Measurements from ENCODE around the gene KDM7A.

Gene KDM7A

DNA sequence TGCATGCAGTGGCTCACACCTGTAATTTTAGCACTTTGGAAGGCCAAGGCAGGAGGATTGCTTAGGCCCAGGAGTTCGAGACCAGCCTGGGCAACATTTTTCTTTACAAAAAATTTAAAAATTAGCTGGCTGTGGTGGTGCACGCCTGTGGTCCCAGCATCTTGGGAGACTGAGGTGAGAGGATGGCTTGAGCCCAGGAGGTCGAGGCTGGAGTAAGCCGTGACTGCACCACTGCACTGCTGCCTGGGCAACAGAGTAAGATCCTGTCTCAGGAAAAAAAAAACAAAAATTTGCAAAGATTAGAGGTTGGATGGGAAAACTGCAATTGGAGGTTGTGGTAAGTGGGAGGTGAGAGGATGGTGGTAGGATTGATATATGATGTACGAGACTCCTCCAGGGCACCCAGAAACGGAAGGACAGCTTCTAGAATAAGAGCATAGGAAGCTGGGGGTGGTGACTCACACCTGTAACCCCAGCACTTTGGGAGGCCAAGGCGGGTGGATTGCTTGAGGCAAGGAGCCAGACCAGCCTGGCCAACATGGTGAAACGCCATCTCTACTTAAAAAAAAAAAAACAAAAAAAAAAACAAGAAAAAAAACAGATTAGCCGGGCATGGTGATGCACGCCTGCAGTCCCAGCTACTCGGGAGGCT lies 94.9 kb downstream of the KDM7A start:
- DNase-seq = no peak

DNA sequence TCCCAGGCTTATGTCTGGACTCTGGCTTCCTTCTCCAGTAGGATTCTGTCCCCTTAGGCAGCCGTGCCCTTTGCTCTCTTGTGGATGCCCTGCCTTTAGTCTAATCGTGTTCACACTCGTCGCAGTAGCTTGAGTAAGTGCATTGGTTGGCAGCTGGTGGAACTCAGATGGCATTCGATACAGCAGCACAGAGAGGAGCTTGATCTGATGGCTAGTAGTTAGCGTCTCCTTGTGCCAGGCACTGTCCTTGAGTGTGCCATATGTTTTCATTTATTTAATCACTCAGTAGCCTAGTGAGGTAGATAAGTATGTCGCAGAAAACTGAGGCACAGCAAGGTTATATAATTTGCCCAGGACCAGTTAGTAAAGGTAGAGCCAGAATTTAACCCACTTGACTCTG lies 95.9 kb downstream of the KDM7A start:
- no peak for DNase-seq

DNA sequence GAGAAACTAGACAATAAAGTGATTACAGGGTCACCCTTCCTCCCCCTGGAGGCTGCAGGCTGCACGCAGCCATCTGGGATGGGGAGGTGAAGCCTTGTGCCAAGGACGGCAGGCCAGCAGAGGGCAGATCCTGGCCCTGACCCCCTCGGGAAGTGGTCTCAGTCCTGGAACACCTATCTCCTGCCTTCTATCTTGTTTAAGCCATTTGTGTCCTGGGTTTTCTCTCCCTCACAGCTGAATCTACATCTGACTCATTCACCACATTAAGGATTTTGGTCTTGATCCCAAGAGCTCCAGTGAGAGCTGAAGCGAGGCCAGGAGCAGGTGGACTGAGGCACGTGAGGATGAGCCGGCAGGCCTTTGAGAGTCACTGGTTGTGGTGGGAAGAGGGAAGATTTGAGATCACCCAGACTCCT lies 97.7 kb downstream of the KDM7A start:
- DNase-seq = no peak

DNA sequence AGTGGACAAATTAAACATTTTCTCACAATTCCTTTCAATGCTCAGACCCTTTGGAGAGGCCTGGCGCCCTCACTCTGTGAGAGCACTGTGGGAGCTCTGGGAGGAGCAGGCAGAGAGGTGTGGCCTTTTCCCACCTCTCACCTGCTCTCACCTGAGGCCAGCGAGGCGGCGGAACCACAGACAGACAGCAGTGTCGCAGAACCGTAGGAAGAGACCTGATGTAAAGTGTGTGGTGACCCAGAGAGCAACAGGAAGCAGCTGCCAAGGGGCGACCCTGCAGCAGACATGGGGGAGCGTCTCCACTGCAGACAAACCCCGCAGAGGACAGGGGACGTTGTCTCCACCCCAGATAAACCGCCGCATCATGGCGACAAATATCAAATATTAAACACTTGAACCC lies 98.4 kb downstream of the KDM7A start:
- no peak for DNase-seq

DNA sequence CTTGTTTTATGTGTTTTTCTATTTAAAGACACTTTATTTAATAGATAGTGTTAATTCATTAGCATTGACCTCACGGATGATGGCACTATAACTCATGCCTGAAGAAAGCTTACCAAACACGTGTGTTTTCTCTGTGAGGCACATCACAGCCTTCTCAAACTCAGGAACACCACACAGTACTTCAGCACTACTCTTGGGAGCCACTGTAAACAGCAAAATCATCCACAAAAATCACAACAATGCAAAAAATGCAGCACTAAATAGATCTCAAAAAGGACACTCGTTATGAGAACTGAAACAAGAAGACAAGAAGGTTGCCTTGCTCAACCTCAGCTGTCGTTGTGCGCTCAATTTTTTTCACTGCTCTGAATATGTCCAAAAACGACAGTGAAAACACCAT lies 102.0 kb downstream of the KDM7A start:
- DNase-seq = no peak

DNA sequence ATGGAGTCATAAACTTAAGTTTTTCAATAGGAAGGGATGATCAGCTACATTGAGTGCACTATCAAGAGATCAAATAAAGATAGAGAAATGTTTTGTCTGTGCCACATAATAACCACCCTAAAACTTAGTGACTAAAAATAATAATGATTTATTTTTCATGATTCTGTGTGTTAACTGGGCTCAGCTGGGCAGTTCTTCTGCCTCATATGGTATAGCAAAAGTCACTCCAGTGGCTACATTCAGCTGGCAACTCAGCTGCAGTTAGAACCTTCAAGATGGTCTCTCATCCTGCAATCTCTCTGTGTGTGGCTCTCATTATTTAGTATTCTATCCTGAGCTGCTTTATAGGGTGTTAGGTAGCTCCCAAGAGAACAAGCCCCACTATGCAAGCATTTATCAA lies 106.2 kb downstream of the KDM7A start:
- DNase-seq = no peak

DNA sequence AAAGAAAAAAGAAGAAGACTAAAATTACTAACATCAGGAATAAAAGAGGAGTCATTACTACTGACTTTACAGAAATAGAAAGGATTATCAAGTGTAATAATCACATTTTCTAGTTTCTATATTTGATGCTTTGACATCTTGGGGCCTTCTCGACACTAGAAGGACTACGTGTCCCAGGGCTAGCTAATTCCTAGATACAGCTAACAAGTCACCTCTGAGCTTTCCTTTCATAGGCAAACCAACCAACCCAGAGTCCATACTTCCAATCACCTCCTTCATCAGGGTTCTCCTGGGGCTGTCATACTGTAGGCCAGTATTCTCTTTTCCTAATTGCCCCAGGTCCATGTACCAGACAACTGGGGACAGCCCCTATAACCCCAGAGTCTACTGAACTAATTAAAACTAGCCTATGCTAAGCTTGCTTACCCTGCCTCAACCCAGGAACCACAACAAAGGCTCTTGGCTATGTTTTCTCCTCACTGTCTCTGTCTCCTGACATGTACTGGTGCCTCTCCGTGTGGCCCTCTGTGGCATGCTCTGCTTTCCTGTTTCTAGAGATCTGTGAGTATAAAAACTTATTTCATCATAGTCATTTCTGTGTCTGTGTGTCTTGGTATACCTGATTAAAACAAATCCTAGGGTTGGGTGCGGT lies 107.4 kb downstream of the KDM7A start:
- peak; percentile 29 for DNase-seq

DNA sequence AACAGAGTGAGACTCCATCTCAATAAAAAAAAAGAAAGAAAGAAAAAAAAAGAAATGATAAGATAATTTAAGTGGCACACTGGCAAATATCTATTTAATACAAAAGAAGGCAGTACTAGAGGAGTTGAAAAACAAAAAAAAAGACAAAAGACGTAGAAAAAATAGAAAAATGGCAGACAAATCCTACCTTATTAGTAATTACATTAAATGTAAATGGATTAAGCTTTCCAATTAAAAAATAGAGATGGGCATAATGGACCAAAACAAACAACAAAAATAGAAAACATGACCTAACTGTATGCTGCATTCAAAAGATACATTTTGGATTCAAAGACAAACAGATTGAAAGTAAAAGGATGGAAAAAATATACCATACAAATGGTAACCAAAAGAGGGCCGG lies 108.8 kb downstream of the KDM7A start:
- DNase-seq = no peak

DNA sequence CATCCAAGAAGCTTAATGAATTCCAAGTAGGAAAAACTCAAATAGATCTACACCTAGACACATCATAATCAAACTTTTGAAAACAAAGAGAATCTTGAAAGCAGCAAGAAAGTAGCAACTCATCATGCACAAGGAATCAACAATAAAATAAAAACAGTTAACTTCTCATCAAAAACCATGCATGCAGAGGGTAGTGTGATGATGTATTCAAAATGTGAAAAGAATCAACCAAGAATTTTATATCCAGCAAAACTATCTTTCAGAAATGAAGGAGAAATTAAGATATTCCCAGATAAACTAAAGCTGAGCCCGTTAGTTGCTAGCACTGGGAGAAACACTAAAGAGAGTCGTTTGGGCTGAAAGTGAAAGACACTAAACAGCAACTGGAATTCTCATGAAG lies 109.7 kb downstream of the KDM7A start:
- DNase-seq = no peak

DNA sequence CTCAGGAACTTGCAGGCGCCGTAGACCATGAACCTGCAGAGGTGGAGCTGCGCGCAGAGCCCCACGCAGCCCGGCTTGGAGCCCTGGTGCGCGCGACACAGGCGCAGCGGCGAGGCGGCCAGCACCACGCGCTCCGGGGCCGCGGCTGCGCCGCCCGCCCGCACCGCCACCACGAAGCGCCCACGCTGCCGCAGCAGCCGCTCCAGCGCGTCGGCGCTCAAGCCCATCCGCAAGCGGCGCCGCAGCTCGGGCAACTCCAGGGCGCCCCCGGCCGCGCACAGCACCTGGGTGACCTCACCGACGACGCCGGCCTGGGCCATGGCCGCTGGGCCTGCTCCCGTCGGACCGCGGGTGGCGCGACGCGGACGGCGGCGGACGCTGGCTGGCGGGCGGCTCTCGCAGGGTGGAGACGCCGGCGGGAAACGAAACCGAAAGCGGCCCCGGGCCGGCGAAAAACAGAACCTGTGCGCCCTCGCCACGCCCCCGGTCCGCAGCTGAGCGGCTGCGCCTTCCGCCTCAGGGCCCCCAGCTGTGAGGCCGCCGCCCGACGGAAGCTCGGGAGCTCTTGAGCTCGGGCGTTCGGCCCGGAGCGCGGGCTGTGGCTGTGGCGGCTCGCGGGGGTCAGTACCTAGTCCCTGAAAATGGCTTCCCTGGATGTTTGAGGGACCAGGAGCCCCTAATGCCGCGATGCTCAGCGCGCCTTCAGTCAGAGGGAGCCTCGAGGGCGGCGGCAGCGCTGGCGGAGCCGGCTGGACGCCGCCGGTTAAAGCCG lies 114.1 kb downstream of the KDM7A start, which contains the start of gene PARP12:
TSS of gene PARP12 (minus strand) at position 424 of the 772 bp plus-strand sequence. CDS start at position 320, 104 bp downstream.
- DNase-seq = peak; percentile 82

DNA sequence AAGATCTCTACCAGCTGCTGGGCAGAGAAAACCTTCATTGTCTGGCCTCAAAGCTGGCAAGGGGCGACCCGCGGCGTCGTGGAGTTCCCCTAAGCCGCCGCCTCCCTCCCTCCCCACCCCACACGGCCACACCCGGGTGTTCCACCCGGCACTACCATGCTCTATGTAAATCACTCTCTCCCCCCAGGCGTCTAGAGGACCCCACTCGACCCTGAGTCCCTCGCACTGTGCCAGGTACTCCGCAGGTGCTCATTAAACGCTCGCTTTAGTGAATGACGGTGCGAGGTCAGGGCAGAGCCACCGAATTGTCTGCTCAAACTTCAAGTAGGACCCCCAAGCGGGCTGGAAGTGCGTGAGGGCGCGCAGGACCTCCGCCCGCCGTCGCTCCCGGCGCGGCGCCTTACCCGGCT lies 114.7 kb downstream of the KDM7A start:
- DNase-seq = peak; percentile 48

DNA sequence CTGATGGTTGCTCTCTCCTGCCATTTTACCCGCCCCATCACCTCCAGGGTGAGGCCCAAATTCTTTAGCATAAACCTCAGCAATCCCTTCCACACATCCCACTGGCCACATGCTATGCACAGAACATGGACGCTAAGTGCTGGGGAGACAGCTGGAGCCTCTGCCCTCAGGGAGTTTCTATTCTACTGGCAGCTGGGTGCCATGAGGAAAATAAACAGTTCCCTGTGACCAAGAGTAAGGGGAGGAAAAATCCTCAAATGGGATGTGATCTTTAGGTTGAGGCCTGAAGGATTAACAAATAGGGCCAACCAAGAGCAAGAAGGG lies 115.2 kb downstream of the KDM7A start:
- DNase-seq = no peak

DNA sequence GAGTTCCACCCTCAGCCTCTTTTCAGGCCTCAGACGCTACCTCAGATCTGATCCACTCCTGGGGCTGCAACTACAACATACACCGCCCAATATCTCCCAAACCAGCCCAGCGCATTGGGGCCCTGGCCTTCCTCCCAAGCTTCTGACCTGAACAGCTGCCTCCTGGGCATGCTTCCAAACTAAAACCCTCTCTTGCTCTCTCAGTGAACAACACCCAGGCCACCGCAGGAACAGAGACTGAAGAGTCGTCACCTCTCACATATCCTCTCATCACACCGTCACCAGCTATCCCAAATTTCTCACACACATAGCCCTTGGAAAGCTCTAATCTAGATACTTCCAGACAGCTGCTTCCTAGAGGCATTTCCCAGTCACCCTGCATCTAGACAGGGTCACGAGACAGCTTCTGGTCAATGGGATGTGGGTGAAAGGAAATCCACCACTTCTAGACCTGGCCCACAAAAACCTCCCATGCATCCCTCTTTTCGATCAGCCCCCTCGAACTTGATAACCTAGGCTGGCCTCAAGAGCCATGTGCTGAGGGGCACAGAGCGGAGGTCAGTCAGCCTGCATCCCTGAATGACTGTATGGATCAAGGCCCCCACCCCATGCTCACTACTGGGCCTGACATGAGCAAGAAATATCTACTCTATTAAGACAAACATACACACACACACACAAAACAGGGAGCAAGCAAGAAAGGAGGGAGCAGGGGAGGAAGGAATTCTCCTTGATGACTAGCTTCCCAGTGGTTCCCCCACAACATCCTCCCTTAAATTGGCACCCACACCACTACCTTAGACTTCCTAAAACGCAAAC lies 115.8 kb downstream of the KDM7A start:
- DNase-seq = no peak

DNA sequence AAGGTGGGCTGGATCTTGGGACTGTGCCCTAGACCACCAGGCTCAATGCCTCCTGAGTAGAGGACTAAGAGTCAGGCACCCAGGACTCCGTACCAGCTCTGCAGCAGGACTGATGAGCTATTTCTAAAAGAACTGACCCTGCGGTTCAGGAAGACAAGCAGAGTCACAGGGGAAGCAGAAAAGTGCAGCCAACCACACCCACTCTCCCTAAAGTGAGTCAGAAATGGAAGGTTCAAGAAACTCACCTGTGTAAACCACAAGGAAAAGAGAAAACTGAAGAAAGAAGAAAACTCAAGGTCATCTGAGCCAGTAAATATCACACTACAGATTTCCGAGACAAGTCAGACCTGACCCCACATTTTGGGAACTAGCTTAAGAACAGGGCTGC lies 116.5 kb downstream of the KDM7A start:
- DNase-seq = no peak

DNA sequence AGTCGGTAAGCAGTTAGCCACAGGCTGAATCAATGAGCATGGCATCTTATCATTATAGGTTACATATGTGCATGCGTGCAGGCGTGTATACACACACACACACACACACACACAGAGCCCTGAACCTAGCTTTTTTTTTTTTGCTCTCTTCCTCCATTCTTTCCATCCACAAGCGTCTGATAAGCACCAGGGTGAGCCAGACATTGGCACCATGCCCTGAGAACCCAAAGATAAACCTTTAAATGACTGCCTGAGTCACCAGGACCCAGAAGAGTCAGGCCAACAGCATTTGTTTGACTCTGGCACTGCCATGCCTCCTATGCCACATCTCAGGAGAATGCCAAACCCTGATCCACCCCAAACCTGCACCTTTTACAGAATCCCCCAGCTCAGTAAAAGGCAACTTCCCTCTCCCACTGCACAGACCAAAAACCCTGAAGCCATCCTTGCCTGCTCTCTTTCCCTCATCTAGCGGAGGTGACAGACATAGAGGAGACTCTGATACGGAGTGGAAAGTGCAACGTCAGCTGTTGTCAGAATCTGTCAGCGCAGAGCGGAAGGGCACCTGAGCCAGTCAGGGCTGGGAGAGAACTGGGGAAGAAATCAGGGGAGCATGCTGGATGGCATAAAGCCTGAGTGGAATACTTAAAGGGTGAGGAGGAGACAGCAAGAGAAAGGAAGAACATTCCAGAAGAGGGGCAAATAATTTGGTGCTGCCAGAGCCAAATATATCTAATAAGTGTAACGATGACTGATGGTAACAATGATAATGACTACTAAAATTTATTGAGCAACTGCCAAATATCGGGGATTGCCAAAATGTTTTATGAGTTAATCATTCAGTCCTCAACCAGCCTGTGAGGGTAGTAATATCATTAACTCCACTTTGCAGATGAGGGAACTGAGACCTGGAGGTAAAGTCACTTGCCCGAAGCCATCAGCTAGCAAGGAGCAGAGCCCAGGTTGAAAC lies 117.2 kb downstream of the KDM7A start:
- no peak for DNase-seq

DNA sequence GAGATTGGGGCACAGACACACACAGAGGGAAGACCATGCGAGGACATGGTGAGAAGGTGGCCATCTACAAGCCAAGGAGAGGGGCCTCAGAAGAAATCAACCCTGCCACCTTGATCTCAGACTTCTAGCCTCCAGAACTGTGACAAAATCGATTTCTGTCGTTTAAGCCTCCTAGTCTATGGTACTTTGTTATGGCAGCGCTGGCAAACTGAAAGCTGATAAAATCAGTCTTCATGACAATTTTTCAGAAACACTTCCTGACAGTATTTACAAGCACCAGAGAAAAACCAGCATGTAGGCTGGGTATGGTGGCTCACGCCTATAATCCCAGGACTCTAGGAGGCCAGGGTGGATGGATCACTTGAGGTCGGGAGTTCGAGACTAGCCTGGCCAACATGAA lies 118.3 kb downstream of the KDM7A start:
- DNase-seq = no peak

DNA sequence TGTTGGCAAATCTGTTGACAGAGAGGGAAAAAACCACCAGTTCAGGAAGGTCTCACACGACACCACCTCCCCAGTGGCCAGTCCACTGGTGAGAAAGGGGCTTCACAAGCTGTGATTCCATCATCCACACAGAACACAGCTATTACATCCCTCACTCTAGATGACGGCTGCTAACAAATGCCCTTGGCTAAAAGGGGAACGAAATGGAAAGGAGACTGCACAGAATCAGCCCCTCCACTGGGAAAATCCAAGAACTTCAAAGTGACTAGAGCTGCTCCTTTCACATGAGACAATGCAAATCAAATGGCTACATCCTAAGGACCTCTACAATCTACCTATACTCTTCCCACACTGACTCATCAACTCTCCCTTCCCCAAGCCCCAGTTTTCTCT lies 119.6 kb downstream of the KDM7A start:
- no peak for DNase-seq

DNA sequence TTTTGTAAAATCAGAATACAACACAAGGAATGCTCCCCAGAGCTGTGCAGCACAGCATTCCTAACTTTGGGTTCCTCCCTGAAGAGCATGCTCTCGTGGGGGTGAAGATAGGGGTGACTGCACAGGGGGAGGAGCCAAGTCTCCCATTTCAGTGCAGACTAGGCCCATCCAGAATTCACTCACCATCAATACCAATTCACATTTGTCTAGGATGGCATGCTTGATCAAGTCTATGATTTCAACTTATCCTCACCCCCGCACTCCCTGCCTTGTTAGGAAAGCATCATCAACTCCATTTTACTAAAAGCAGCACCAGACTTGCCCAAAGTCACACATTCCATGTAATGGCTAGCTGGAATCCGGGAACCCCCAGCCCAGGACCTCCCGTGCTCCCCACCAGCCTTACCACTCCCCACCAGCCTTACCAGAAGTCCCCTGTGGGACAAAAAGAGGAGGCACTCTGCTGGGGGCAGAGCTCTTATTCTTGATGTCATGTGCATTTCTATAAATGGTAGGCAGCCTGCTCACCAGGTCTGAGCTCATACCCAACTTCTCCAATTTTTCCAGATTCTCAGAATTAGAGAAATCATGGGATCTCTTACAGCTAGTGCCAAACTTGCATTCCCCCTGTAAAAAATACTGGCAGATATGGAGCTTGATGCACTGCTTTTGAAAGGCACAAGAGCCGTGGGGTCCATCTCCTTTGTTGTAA lies 120.2 kb downstream of the KDM7A start:
- DNase-seq = no peak

DNA sequence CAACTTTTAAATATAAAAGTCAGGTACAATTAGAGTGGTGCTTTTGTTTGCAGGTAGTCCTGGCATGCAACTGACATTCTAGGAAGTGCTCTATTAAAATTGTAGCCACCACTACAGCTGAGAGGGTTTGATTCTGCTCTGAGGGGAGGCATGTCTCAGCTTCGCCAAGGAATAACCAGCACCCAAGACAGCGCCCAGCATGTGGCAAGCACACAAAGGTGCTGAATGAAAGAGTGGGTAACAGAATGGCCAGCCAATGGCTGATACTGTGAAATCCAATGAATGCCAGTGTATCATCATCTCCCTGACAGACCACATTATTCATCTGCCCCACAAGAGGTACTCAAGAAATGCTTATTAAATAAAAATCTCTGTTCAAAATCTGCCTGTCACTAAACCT lies 121.0 kb downstream of the KDM7A start:
- DNase-seq = no peak

DNA sequence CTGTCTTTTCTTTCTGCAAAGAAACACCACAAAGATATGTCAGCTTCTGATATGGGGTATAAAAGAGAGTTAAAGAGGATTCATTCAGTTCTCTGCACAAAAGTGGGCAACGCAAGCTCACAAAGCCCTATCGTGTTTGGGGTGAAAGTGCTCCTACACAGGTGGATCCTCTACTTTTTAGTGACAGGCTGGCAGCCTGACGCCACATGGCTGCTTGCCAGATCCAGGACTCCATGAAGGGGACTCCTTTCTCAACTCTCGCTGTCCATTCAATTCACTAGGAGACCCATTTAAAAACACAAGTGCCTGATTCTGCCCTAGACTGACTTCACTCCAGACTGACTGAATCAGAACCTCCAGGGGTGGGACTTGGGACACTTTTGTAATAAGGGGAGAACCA lies 122.0 kb downstream of the KDM7A start:
- no peak for DNase-seq

DNA sequence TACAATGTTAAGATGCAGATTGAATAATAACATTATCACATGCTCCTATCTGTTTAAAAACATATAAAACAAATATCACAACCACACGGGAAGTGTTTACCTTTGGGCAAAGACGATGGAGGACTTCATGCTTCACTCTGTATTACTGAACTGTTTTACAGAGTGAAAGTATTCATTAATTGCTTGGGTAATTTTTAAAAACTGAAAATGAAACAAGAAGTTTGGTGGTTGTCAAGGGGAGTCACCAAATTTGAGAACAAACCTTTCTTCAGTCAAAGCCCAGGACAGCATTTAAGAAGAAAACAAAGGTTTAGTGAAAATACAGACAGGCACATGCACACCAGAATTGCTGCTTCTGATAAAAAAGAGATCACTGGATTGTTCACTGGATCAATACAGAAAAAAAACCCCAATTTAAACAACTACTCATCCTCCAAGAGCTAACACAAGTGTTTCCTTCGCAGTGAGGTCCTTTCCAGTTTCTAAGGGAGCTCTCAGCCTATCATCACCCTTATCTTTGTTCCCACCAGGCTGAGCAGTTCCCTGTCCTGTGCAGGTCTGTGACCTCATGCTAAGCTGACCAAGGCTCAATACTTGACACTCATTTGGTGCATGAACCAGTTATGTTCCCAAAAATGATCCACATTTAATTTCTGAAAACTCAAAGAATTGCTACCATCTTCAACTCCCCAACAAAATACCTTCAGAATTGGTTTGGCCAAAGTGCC lies 122.8 kb downstream of the KDM7A start:
- DNase-seq = no peak
